PC-9 (cell line): ENCODE data around the gene TMEM91. TPM values are rescaled to one million over a fixed set of nuclear protein-coding genes. Genes with fewer than 3 reads are reported as not detected.
A peak's percentile ranks its signal among the peaks of the same experiment; 100 is the strongest.
"Not testable (repeated sequence)": the region's sequence is repeated elsewhere in the genome, so short reads cannot be mapped to it uniquely, and the experiment has no call there.

Source experiments
- BruUV-seq: library from RNA; stranded (reverse); fragments of 400-500 nt; replicated peaks from 2 replicates; lab custom pipeline; 2021; lab: Mats Ljungman, UMichigan
- CTCF ChIA-PET: fragments of 300-600 bp; sonication (Branson Sonifier 250); formaldehyde crosslinking; loops from one replicate; lab custom pipeline; 2022; ENCODE audit warnings: antibody characterized with exemption; lab: Charles Lee
- POLR2A ChIA-PET: fragments of 300-600 bp; sonication (Branson Sonifier 250); formaldehyde crosslinking; loops from one replicate; lab custom pipeline; 2022; ENCODE audit warnings: antibody characterized with exemption; ENCODE audit not compliant: unreplicated experiment; lab: Charles Lee
- DNase-seq, 2 experiments: peaks; one replicate each; pipeline versions ENCODE4 v3.0.0 to v3.0.0-alpha.2; 2015 to 2022; ENCODE audit warnings: mixed read lengths in 1 of 2
- H2AFZ ChIP-seq: fragments of 200-600 bp; sonication (generic); 2 replicates; pipeline ENCODE4 v1.8.1; 2017; ENCODE audit warnings: antibody characterized with exemption
- H3F3A ChIP-seq: fragments of 200-600 bp; sonication (generic); 2 replicates; pipeline ENCODE4 v1.8.1; 2017; ENCODE audit warnings: antibody characterized with exemption, mild to moderate bottlenecking, low read depth; ENCODE audit not compliant: insufficient read depth
- H3K27ac ChIP-seq: fragments of 200-600 bp; sonication (generic); 2 replicates; pipeline ENCODE4 v1.6.1; 2016; ENCODE audit warnings: mixed run types
- H3K27me3 ChIP-seq: fragments of 200-600 bp; sonication (generic); 2 replicates; pipeline ENCODE4 v1.6.1; 2016; ENCODE audit warnings: low read depth, mixed run types; ENCODE audit not compliant: insufficient read depth
- H3K36me3 ChIP-seq: fragments of 200-600 bp; sonication (generic); 2 replicates; pipeline ENCODE4 v1.6.1; 2016; ENCODE audit warnings: low read depth, mixed run types
- H3K4me1 ChIP-seq: fragments of 200-600 bp; sonication (generic); replicated peaks from 2 replicates; pipeline ENCODE4 v1.6.1; 2016; ENCODE audit warnings: mixed run types; ENCODE audit not compliant: insufficient read depth
- H3K4me2 ChIP-seq: fragments of 200-600 bp; sonication (generic); 2 replicates; pipeline ENCODE4 v1.6.1; 2017; ENCODE audit warnings: mixed run types
- H3K4me3 ChIP-seq: fragments of 200-600 bp; sonication (generic); 2 replicates; pipeline ENCODE4 v1.6.1; 2016; ENCODE audit warnings: mixed run types
- H3K79me2 ChIP-seq: fragments of 200-600 bp; sonication (generic); 2 replicates; pipeline ENCODE4 v1.6.1; 2017; ENCODE audit warnings: low read depth, mixed run types
- H3K9me2 ChIP-seq: fragments of 200-600 bp; sonication (generic); 2 replicates; pipeline ENCODE4 v1.8.1; 2017; ENCODE audit warnings: mild to moderate bottlenecking; ENCODE audit not compliant: insufficient read depth
- H3K9me3 ChIP-seq: fragments of 200-600 bp; sonication (generic); 2 replicates; pipeline ENCODE4 v1.8.1; 2016; ENCODE audit warnings: low read depth; ENCODE audit not compliant: insufficient read depth
- H4K20me1 ChIP-seq: fragments of 200-600 bp; sonication (generic); 2 replicates; pipeline ENCODE4 v1.8.1; 2017; ENCODE audit not compliant: insufficient read depth
- EZH2 ChIP-seq: fragments of 200-600 bp; sonication (generic); IDR thresholded peaks from 2 replicates; pipeline ENCODE4 v1.8.0; 2017; ENCODE audit warnings: antibody characterized with exemption, low read depth
- intact Hi-C: fragments of 100-400 bp; cut with micrococcal nuclease; formaldehyde crosslinking; loops from one replicate; pipeline ENCODE4 v1.10.0; 2022; ENCODE audit not compliant: unreplicated experiment
- total RNA-seq: library from RNA; stranded (reverse); gene quantifications from 2 replicates; pipeline ENCODE4 v1.2.3, GENCODE V29; 2021
- TF ChIP-seq, protein P1 (sequence below): fragments of 200-600 bp; sonication (generic); conservative IDR thresholded peaks from 2 replicates; pipeline ENCODE4 v1.6.1; 2017; ENCODE audit warnings: mixed run types, antibody characterized with exemption, mild to moderate bottlenecking, moderate library complexity

The TMEM91 gene
- total RNA-seq, 1 experiment from 2014 or later = 21.9 TPM

DNA sequence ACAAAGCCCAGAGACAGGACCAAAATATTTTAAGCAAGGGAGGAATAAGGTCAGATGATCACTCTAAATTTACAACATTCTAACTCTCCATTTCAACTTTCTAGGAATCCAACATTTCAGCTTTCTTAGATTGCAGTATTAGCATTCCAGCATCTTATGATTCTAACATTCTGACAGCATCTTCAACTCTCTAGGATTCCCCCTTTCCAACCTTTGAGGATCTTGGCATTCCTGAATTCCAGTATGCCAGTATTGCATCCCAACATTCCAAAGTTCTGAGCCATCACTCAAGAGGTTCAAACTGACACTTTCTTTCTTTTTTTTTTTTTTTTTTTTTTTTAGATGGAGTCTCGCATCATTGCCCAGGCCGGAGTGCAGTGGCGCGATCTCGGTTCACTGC is 36.4 kb upstream of the TMEM91 start:
- Histone ChIP-seq H3K36me3 (no peaks in the 10 kb centered on the region), H3F3A (no peaks in the 10 kb centered on the region), H3K4me1 (no peaks in the 10 kb centered on the region), H3K79me2 (no peaks in the 10 kb centered on the region), H3K9me3 (no peaks in the 10 kb centered on the region), H3K9me2 (no peaks in the 10 kb centered on the region), H4K20me1 (no peaks in the 10 kb centered on the region), H2AFZ (no peak overlapping the region), H3K27ac (no peak overlapping the region), H3K4me2 (no peak overlapping the region), H3K27me3 (no peaks in the 10 kb centered on the region), H3K4me3 (no peak overlapping the region)
- intact Hi-C loops = no loop called here
- TSS peak; percentile 22 for BruUV-seq
- CTCF ChIA-PET = no interaction called here
- POLR2A ChIA-PET = no interaction called here
- DNase-seq = no peak
- TF ChIP-seq, protein P1, sequence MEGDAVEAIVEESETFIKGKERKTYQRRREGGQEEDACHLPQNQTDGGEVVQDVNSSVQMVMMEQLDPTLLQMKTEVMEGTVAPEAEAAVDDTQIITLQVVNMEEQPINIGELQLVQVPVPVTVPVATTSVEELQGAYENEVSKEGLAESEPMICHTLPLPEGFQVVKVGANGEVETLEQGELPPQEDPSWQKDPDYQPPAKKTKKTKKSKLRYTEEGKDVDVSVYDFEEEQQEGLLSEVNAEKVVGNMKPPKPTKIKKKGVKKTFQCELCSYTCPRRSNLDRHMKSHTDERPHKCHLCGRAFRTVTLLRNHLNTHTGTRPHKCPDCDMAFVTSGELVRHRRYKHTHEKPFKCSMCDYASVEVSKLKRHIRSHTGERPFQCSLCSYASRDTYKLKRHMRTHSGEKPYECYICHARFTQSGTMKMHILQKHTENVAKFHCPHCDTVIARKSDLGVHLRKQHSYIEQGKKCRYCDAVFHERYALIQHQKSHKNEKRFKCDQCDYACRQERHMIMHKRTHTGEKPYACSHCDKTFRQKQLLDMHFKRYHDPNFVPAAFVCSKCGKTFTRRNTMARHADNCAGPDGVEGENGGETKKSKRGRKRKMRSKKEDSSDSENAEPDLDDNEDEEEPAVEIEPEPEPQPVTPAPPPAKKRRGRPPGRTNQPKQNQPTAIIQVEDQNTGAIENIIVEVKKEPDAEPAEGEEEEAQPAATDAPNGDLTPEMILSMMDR = no peak
- TF ChIP-seq EZH2 = no peak

GRCh38 chr19:41341669-41342490 is 34.5 kb upstream of the TMEM91 start:
- H2AFZ ChIP-seq = no peak overlapping the region
- H3K79me2 ChIP-seq = no peaks in the 10 kb centered on the region
- H3K4me3 ChIP-seq = no peak overlapping the region
- no peaks in the 10 kb centered on the region for H3K36me3 ChIP-seq
- no peaks in the 10 kb centered on the region for H3K9me3 ChIP-seq
- no peak for DNase-seq
- H3K9me2 ChIP-seq = no peaks in the 10 kb centered on the region
- H3K27me3 ChIP-seq = no peaks in the 10 kb centered on the region
- intact Hi-C loops = no loop called here
- ChIA-PET CTCF (no interaction called here), POLR2A (no interaction called here)
- no TSS peak for BruUV-seq
- no peaks in the 10 kb centered on the region for H3F3A ChIP-seq
- no peaks in the 10 kb centered on the region for H3K4me1 ChIP-seq
- no peak overlapping the region for H3K27ac ChIP-seq
- H4K20me1 ChIP-seq = no peaks in the 10 kb centered on the region
- TF ChIP-seq, protein P1 = peak; percentile 50; the same call in 1 of the 2 replicates
- TF ChIP-seq EZH2 = no peak
- no peak overlapping the region for H3K4me2 ChIP-seq

GRCh38 chr19:41344162-41344561 is 32.2 kb upstream of the TMEM91 start:
- Histone ChIP-seq H3K79me2 (no peaks in the 10 kb centered on the region), H3K4me2 (no peak overlapping the region), H3K9me3 (no peaks in the 10 kb centered on the region), H2AFZ (no peak overlapping the region), H3K9me2 (no peaks in the 10 kb centered on the region), H3K4me3 (no peak overlapping the region), H3F3A (no peaks in the 10 kb centered on the region), H3K27ac (no peak overlapping the region), H3K36me3 (no peaks in the 10 kb centered on the region), H3K27me3 (no peaks in the 10 kb centered on the region), H4K20me1 (no peaks in the 10 kb centered on the region), H3K4me1 (no peaks in the 10 kb centered on the region)
- TF ChIP-seq, protein P1 = no peak
- TF ChIP-seq EZH2 = no peak
- intact Hi-C loops = no loop called here
- DNase-seq = no peak
- CTCF ChIA-PET = no interaction called here
- POLR2A ChIA-PET = no interaction called here
- BruUV-seq = no TSS peak

- H3K4me1 ChIP-seq = peaks cover 13% of the 10 kb centered on the region
- H3K36me3 ChIP-seq, H3K4me3 ChIP-seq, intact Hi-C loops, H3K79me2 ChIP-seq, H3K9me2 ChIP-seq, BruUV-seq, H3K27ac ChIP-seq, H3F3A ChIP-seq, H3K4me2 ChIP-seq, H2AFZ ChIP-seq, H4K20me1 ChIP-seq, H3K9me3 ChIP-seq, H3K27me3 ChIP-seq, DNase-seq: not testable (repeated sequence)
- POLR2A ChIA-PET = interaction anchor here (0.5 kb wide), 1 partner anchor 425 kb away, joined by 3 read pairs; no protein-coding TSS in a partner anchor
- CTCF ChIA-PET = interaction anchor here (0.7 kb wide), 1 partner anchor 363 kb away, joined by 18 read pairs; no protein-coding TSS in a partner anchor
Observed at GRCh38 chr19:41346916-41347315, 29.4 kb upstream of the TMEM91 start.
